ENCODE measurements around the gene DUSP12. TPM values are rescaled to one million over a fixed set of nuclear protein-coding genes. Genes with fewer than 3 reads are reported as not detected.

DUSP12 gene
- total RNA-seq, 1 donor from 2014 or later, result 23.5 TPM

DNA sequence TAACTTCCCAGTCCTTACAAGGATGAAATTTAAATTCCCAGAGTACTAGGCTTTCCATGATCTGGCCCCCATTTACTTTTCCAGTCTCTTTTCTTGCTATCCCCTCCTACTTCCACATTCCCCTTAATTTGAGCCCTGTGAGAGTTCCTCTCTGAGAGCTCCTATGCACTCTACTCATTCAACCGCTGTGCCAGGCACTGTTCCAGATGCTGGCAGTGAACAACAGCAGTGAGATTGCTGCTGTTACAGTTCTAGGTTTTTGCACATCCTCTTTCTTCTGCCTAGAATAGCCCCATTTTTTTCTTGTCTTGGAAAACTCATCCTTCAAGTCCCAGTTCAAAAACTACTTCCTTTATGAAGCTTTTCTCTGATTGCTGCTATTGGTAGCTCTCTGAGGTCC is 35.4 kb downstream of the DUSP12 start:
- TF ChIP-seq CTCF (IDR thresholded peaks at IDR 0.05; ENCODE audit: unreplicated experiment), result no peak
- Mint-ChIP-seq H3K9me3 (no peaks in the 10 kb centered on the region), H3K4me1 (no peaks in the 10 kb centered on the region), H3K27ac (no peak overlapping the region), H3K27me3 (ENCODE audit: low read depth) (no peaks in the 10 kb centered on the region), H3K36me3 (peaks cover 8% of the 10 kb centered on the region), H3K4me3 (no peak overlapping the region)
- no peak for DNase-seq (ENCODE audit: low spot score in 2 of 2, unreplicated experiment in 2 of 2)

DNA sequence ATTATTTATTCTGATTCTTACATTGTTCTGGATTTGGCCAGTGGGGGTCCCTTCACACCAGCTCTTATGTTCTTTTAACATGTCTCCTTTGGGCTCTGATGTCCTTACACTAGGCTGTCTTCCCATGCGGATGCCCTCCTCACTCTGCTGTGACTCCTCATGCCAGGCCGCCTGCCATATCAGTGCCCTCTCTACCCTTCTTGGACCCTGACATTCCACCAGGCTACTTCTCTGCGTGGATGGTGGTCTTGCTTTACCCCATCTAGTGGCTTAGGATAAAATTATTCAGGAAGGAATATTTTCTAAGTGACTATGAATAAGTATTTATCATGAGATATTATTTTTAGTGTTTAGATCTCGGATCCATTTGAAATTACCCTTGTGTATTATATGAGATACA is 37.8 kb downstream of the DUSP12 start:
- DNase-seq (ENCODE audit: low spot score in 2 of 2, unreplicated experiment in 2 of 2), result no peak
- Mint-ChIP-seq H3K36me3 (peaks cover 15% of the 10 kb centered on the region), H3K9me3 (no peaks in the 10 kb centered on the region), H3K4me1 (no peaks in the 10 kb centered on the region), H3K4me3 (no peak overlapping the region), H3K27ac (no peak overlapping the region), H3K27me3 (ENCODE audit: low read depth) (no peaks in the 10 kb centered on the region)
- no peak for TF ChIP-seq CTCF (IDR thresholded peaks at IDR 0.05; ENCODE audit: unreplicated experiment)

DNA sequence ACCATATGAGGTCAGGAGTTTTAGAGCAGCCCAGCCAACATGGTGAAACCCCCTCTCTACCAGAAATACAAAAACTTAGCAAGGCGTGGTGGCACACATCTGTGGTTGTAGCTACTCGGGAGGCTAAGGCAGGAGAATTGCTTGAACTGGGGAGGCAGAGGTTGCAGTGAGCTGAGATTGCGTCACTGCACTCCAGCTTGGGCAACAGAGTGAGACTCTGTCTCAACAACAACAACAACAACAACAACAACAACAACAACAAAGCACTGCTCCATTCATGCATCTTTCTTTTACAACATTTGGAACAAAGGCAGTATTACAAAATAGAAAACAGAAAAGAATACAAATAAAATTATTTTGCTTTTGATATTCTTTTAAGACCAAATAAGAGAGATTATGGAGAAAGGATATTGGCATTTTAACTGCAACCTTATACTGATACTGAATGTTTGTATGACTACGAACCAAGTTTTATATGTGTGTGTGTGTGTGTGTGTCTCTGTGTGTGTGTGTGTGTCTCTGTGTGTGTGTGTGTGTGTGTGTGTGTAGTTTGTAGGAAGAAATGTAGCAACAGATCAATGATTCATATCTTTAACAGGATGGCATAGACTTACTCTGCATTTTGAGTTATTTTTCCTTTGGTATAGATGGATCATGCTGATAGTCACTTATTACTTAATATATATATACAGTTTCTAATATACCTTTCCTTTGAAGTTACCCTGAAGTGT is 41.2 kb downstream of the DUSP12 start:
- Mint-ChIP-seq H3K27me3 (ENCODE audit: low read depth) (no peaks in the 10 kb centered on the region), H3K4me3 (no peak overlapping the region), H3K4me1 (peaks cover 2% of the 10 kb centered on the region), H3K9me3 (no peaks in the 10 kb centered on the region), H3K27ac (no peak overlapping the region), H3K36me3 (peaks cover 22% of the 10 kb centered on the region)
- no peak for DNase-seq (ENCODE audit: low spot score in 2 of 2, unreplicated experiment in 2 of 2)
- TF ChIP-seq CTCF (IDR thresholded peaks at IDR 0.05; ENCODE audit: unreplicated experiment), result no peak

DNA sequence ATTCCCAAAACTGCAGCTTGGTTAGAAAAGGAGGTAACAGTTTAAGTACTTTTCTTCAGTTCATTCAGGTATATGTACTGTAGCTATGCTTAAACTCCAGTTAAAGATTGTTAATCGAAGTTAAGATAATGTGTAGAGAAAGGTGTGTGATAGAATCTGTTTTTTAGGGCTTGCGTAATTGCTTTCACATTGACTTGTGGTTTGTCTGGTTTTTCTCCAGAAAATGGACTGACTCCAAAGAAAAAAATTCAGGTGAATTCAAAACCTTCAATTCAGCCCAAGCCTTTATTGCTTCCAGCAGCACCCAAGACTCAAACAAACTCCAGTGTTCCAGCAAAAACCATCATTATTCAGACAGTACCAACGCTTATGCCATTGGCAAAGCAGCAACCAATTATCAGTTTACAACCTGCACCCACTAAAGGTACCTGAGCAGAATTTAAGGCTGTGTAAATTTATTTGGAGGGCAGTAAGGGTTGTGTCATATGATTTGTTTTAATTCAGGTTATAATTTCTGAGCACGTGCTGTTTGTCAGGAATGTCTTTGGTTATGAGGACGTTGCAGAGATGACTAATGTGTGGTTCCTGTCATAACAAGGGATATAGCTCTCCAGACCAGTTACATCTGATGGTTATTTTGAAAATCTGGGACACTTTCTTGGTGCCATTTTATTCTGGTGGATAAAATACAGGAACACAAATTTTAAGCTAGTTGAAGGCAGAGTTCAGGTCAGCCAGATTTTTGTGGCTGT is 42.5 kb downstream of the DUSP12 start:
- TF ChIP-seq CTCF (IDR thresholded peaks at IDR 0.05; ENCODE audit: unreplicated experiment), result no peak
- Mint-ChIP-seq H3K36me3 (peaks cover 24% of the 10 kb centered on the region), H3K9me3 (no peaks in the 10 kb centered on the region), H3K27me3 (ENCODE audit: low read depth) (no peaks in the 10 kb centered on the region), H3K27ac (no peak overlapping the region), H3K4me1 (peaks cover 2% of the 10 kb centered on the region), H3K4me3 (no peak overlapping the region)
- DNase-seq (ENCODE audit: low spot score in 2 of 2, unreplicated experiment in 2 of 2), result no peak

DNA sequence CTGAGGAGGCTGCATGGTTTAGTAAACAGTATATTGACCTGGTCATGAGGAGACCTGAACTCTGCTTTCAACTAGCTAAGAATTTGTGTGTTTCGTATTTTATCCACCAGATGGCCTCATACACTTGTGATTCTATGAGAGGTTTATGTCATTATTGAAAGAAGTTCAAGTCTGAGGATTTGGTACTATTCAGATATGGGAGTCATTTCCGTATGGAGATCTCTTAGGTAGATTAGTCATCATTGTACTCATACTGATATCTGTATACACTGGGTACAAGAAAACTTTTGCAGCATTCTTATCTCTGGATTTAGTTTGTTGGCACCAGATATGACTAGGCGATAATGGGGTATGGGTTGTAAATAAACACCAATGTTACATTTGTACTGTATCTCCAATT is 43.2 kb downstream of the DUSP12 start:
- Mint-ChIP-seq H3K9me3 (no peaks in the 10 kb centered on the region), H3K4me1 (peaks cover 2% of the 10 kb centered on the region), H3K27me3 (ENCODE audit: low read depth) (no peaks in the 10 kb centered on the region), H3K4me3 (no peak overlapping the region), H3K27ac (no peak overlapping the region), H3K36me3 (peaks cover 31% of the 10 kb centered on the region)
- DNase-seq (ENCODE audit: low spot score in 2 of 2, unreplicated experiment in 2 of 2), result no peak
- TF ChIP-seq CTCF (IDR thresholded peaks at IDR 0.05; ENCODE audit: unreplicated experiment), result peak; percentile 71

All from mesothelial cell of epicardium (in vitro differentiated cells).